OCI-LY3 (cell line): ENCODE measurements around the gene MOB3B.

Source experiments
- H2AFZ ChIP-seq: fragments of 200-600, 300-600 bp; shearing (Covaris generic); 2 replicates; pipeline ENCODE4 v1.6.0; 2014; ENCODE audit warnings: antibody characterized with exemption, low read depth, low read length
- H3K27ac ChIP-seq: fragments of 200-600, 300-600 bp; sonication (generic); 2 replicates; pipeline ENCODE4 v1.5.1; 2014; ENCODE audit warnings: mild to moderate bottlenecking, low read length, moderate library complexity, mixed read lengths
- H3K27me3 ChIP-seq: fragments of 200-600, 300-600 bp; sonication (generic); 2 replicates; pipeline ENCODE4 v1.6.1; 2014; ENCODE audit warnings: low read depth, low read length, mixed read lengths
- H3K36me3 ChIP-seq: fragments of 200-600, 300-600 bp; sonication (generic); replicated peaks from 2 replicates; pipeline ENCODE3; 2014; ENCODE audit warnings: low read depth, low read length, mixed read lengths
- H3K4me1 ChIP-seq: fragments of 300-600, 200-600 bp; sonication (generic); 2 replicates; pipeline ENCODE4 v1.6.1; 2014; ENCODE audit warnings: low read length, mixed read lengths
- H3K4me2 ChIP-seq: fragments of 200-600, 300-600 bp; sonication (generic); 2 replicates; pipeline ENCODE4 v1.6.1; 2014; ENCODE audit warnings: low read length, mixed read lengths
- H3K4me3 ChIP-seq: fragments of 300-600, 200-600 bp; sonication (generic); 2 replicates; pipeline ENCODE4 v1.5.1; 2014; ENCODE audit warnings: antibody characterized with exemption, mild to moderate bottlenecking, low read length, moderate library complexity
- H3K79me2 ChIP-seq: fragments of 300-600, 200-600 bp; shearing (Covaris generic); 2 replicates; pipeline ENCODE4 v1.6.1; 2014; ENCODE audit warnings: mild to moderate bottlenecking, low read length, mixed read lengths
- H3K9ac ChIP-seq: fragments of 300-600, 200-600 bp; shearing (Covaris generic); 2 replicates; pipeline ENCODE4 v1.6.0; 2014; ENCODE audit warnings: mild to moderate bottlenecking, low read length, moderate library complexity
- H3K9me3 ChIP-seq: fragments of 200-600, 300-600 bp; shearing (Covaris generic); 2 replicates; pipeline ENCODE4 v1.6.1; 2014; ENCODE audit warnings: low read length, mixed read lengths; ENCODE audit not compliant: insufficient read depth
- H4K20me1 ChIP-seq: fragments of 200-600, 300-600 bp; sonication (generic); 2 replicates; pipeline ENCODE4 v1.6.1; 2016; ENCODE audit warnings: low read length, mixed read lengths; ENCODE audit not compliant: insufficient read depth
- EZH2phosphoT487 ChIP-seq: fragments of 200-600 bp; shearing (Covaris generic); IDR thresholded peaks from 2 replicates; pipeline ENCODE4 v1.6.1; 2018; ENCODE audit warnings: antibody characterized with exemption, mixed run types, low read depth
- TF ChIP-seq, protein P1 (sequence below): fragments of 200-600, 300-600 bp; sonication (generic); IDR thresholded peaks from 2 replicates; pipeline ENCODE4 v1.5.1; 2014; ENCODE audit warnings: antibody characterized with exemption, low read length, low read depth

The MOB3B gene

DNA sequence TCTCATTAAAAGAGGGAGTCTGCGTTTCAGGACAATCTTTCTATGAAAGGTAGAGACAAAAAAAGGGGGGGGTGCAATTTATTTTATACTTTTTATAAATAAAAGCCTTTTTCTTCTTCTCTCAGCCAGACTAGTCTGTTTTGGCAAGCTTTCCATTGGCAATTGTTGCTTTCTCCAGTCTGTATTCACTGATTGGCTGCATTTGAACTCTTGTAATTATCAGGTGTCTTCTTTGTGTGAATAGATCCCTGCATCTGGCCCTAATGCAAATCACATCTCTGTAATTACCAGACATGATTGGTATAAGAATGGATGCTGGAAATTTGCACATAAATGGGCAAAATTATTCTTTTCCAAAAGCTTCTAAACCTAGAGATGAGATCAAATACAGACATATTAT, 225.1 kb downstream of the MOB3B start:
- no peak overlapping the region for H3K27ac ChIP-seq
- TF ChIP-seq EZH2phosphoT487: no peak
- TF ChIP-seq, protein P1, sequence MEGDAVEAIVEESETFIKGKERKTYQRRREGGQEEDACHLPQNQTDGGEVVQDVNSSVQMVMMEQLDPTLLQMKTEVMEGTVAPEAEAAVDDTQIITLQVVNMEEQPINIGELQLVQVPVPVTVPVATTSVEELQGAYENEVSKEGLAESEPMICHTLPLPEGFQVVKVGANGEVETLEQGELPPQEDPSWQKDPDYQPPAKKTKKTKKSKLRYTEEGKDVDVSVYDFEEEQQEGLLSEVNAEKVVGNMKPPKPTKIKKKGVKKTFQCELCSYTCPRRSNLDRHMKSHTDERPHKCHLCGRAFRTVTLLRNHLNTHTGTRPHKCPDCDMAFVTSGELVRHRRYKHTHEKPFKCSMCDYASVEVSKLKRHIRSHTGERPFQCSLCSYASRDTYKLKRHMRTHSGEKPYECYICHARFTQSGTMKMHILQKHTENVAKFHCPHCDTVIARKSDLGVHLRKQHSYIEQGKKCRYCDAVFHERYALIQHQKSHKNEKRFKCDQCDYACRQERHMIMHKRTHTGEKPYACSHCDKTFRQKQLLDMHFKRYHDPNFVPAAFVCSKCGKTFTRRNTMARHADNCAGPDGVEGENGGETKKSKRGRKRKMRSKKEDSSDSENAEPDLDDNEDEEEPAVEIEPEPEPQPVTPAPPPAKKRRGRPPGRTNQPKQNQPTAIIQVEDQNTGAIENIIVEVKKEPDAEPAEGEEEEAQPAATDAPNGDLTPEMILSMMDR: no peak
- H3K9ac ChIP-seq: no peak overlapping the region
- H3K79me2 ChIP-seq: no peaks in the 10 kb centered on the region
- H3K4me3 ChIP-seq: no peak overlapping the region
- H2AFZ ChIP-seq: no peak overlapping the region
- no peaks in the 10 kb centered on the region for H3K36me3 ChIP-seq
- no peaks in the 10 kb centered on the region for H3K9me3 ChIP-seq
- no peaks in the 10 kb centered on the region for H4K20me1 ChIP-seq
- peaks cover 6% of the 10 kb centered on the region for H3K4me1 ChIP-seq
- H3K4me2 ChIP-seq: no peak overlapping the region
- H3K27me3 ChIP-seq: peaks cover 2% of the 10 kb centered on the region; the same call in 1 of the 2 replicates

DNA sequence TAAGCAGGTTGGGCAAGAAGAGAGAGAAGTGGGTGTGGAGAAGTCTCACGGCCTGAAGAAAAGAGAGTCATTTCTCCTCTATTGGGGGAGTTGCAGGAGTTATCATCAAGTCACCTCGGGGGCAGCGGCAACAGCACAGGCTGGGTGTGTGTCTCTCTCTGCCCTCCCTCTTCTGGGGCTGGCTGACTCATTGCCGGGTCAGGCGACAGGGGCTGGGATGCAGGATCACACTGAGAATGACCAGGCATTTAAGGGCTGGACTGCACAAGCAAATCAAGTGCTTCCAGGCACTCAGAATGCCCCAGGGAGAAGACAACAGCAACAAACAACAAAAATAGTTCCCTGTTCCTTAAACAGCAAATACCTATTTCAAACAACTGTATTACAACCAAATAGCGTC, 226.4 kb downstream of the MOB3B start:
- no peak overlapping the region for H3K4me2 ChIP-seq

DNA sequence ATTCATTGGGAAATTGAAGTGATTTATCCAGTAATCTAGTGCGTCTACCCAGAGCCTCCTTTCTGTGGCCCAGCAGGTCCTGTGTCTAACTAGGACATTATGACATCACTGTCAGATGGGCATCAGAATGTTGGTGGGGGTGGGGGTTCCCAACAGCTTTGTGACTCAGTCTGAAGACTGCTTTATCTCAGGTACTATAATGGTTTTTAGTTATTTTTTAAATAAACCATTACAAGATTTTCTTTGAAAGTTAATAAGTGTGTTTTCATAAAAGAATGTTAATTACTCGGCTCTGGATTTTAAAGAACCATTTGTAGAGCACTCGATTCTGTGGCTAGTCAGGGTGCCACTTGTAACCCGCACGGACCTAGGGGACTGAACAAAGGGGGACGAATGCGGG, 232.6 kb downstream of the MOB3B start, which contains the start of gene EQTN:
TSS of gene EQTN (minus strand) at position 101 of the 400 bp plus-strand sequence. CDS start at position 6, 95 bp downstream.
- peaks cover 8% of the 10 kb centered on the region for H3K4me1 ChIP-seq
- no peaks in the 10 kb centered on the region for H4K20me1 ChIP-seq
- no peak within 1 kb of the TSS for H2AFZ ChIP-seq

More for the DNA sequence above, 226.4 kb downstream of the MOB3B start:
- Histone ChIP-seq H3K27me3 (peaks cover 2% of the 10 kb centered on the region; the same call in 1 of the 2 replicates), H4K20me1 (no peaks in the 10 kb centered on the region), H3K4me1 (peaks cover 8% of the 10 kb centered on the region), H3K4me3 (no peak overlapping the region), H3K9ac (no peak overlapping the region), H3K9me3 (no peaks in the 10 kb centered on the region), H3K36me3 (no peaks in the 10 kb centered on the region), H3K79me2 (no peaks in the 10 kb centered on the region), H3K27ac (no peak overlapping the region), H2AFZ (no peak overlapping the region)
- no peak for TF ChIP-seq EZH2phosphoT487
- TF ChIP-seq, protein P1: no peak

DNA sequence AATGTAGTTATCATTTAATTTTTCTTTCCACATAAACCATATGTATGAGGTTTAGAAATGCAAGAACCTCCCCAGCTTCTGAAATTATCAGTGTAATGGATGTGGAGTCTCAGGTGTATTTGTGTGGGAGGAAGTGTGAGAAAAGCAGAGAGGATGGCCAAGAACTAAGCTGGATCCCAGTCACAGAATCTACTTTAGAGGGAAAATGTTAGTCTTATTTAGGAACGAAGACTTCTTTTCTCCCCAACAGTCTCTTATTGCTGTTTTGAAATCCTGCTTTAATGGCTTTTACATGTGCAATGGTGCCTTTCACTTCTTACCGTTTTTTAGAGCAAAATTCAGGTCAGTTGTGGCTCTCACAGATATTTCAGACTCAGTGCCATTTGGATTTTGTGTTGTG, 235.6 kb downstream of the MOB3B start:
- no peaks in the 10 kb centered on the region for H3K79me2 ChIP-seq
- no peak overlapping the region for H3K27ac ChIP-seq
- no peaks in the 10 kb centered on the region for H4K20me1 ChIP-seq
- H3K4me1 ChIP-seq: no peaks in the 10 kb centered on the region
- peak overlapping the region; percentile 24; the same call in 1 of the 2 replicates for H3K4me2 ChIP-seq
- H3K4me3 ChIP-seq: 0 out of 2 replicates have a peak overlapping the region, but pooled peaks have one; percentile 5
- no peaks in the 10 kb centered on the region for H3K36me3 ChIP-seq
- H3K27me3 ChIP-seq: peaks cover 16% of the 10 kb centered on the region
- no peaks in the 10 kb centered on the region for H3K9me3 ChIP-seq
- no peak overlapping the region for H2AFZ ChIP-seq
- TF ChIP-seq EZH2phosphoT487: no peak
- TF ChIP-seq, protein P1: no peak
- no peak overlapping the region for H3K9ac ChIP-seq

More for the DNA sequence above, 232.6 kb downstream of the MOB3B start, which contains the start of gene EQTN:
- H3K4me3 ChIP-seq: no peak within 1 kb of the TSS
- no peak for TF ChIP-seq EZH2phosphoT487
- TF ChIP-seq, protein P1: no peak
- H3K79me2 ChIP-seq: no peaks in the 10 kb centered on the region
- H3K9me3 ChIP-seq: no peaks in the 10 kb centered on the region
- H3K4me2 ChIP-seq: no peak within 1 kb of the TSS
- peaks cover 16% of the 10 kb centered on the region for H3K27me3 ChIP-seq
- no peak within 1 kb of the TSS for H3K9ac ChIP-seq
- no peaks in the 10 kb centered on the region for H3K36me3 ChIP-seq
- H3K27ac ChIP-seq: no peak within 1 kb of the TSS
